Measurements from ENCODE around the gene RTBDN. TPM values are rescaled to one million over a fixed set of nuclear protein-coding genes. Genes with fewer than 3 reads are reported as not detected.

RTBDN gene
- total and polyA plus RNA-seq, 2 of the 8 experiments (the other 6 are each of a cell fraction or from before 2014, with no cell fraction given): 4.0 to 4.8 TPM

GRCh38 chr19:12834976-12835757 lies 788 bp upstream of the RTBDN start:
- Histone ChIP-seq H3K18ac (ENCODE audit: extremely low read depth, low read length) (peak overlapping the region; percentile 28; the same call in 1 of the 2 replicates), H3K4me3 (ENCODE audit: extremely low read depth in 1 of 4, insufficient read depth in 2 of 4, low read depth in 3 of 4, low read length in 4 of 4) (peak overlapping the region; percentile 62 to 81 (median 70)), H3K4me1 (replicated peaks in 1 of 4; ENCODE audit: control insufficient read depth in 3 of 4, insufficient read depth in 4 of 4, low read length in 3 of 4) (peaks cover 7 to 41% (median 21%) of the 10 kb centered on the region in 4 experiments), H2BK12ac (ENCODE audit: low read depth, low read length) (peak overlapping the region; percentile 88; the same call in 1 of the 2 replicates), H3K14ac (ENCODE audit: insufficient read length) (no peak overlapping the region), H2BK20ac (ENCODE audit: low read length) (no peak overlapping the region), H3K79me2 (ENCODE audit: control insufficient read depth in 1 of 2, insufficient read depth in 2 of 2, low read length in 2 of 2) (no peaks in the 10 kb centered on the region), H2BK15ac (ENCODE audit: low read length) (peak overlapping the region; percentile 84; the same call in 1 of the 2 replicates), H2BK120ac (replicated peaks; ENCODE audit: low read depth, low read length) (no peak overlapping the region), H3K27ac (ENCODE audit: low read depth, low read length) (no peak overlapping the region), H2AFZ (ENCODE audit: low read length) (no peak overlapping the region), H3K4ac (replicated peaks; ENCODE audit: insufficient read length, low read depth, low read length) (peak overlapping the region; percentile 82), H4K8ac (ENCODE audit: extremely low read depth, insufficient read depth, low read length) (peak overlapping the region; percentile 80), H3K23me2 (ENCODE audit: low read depth, low read length) (peaks cover 26% of the 10 kb centered on the region), H3K79me1 (ENCODE audit: low read depth, low read length) (no peaks in the 10 kb centered on the region), H3K23ac (ENCODE audit: insufficient read length) (no peak overlapping the region), H4K20me1 (replicated peaks in 1 of 2; ENCODE audit: control insufficient read depth in 1 of 2, insufficient read depth in 2 of 2, low read length in 2 of 2) (peaks cover 0 to 19% of the 10 kb centered on the region in 2 experiments), H2AK5ac (ENCODE audit: low read depth, low read length) (no peak overlapping the region), H2BK5ac (ENCODE audit: low read depth, low read length) (no peak overlapping the region), H3K9me3 (ENCODE audit: insufficient read depth in 2 of 2, low read depth in 1 of 2, low read length in 1 of 2) (no peaks in the 10 kb centered on the region), H4K5ac (ENCODE audit: insufficient read length, low read depth, low read length) (no peak overlapping the region), H3K9ac (replicated peaks in 1 of 4; ENCODE audit: extremely low read depth in 1 of 4, low read depth in 3 of 4, low read length in 3 of 4) (no peak overlapping the region), H3K36me3 (ENCODE audit: control insufficient read depth in 2 of 4, insufficient read depth in 4 of 4, low read length in 3 of 4) (no peaks in the 10 kb centered on the region), H4K91ac (replicated peaks; ENCODE audit: insufficient read length, low read length) (no peak overlapping the region), H3K4me2 (ENCODE audit: insufficient read depth in 1 of 2, low read depth in 2 of 2, low read length in 2 of 2) (peak overlapping the region; percentile 81 to 88), H3K27me3 (replicated peaks in 1 of 4; ENCODE audit: control insufficient read depth in 3 of 4, extremely low read depth in 1 of 4, insufficient read depth in 3 of 4, low read length in 3 of 4) (peaks cover 0 to 13% (median 9%) of the 10 kb centered on the region in 4 experiments; a peak in 5 of 7 replicates), H3K56ac (replicated peaks; ENCODE audit: insufficient read length, low read depth, low read length) (no peak overlapping the region)
- 21% methylated on average over 32 of the region's 39 CpGs; no CpG with 5 or more reads in 1 of the 2 experiments for WGBS, 2 experiments (ENCODE audit: extremely low coverage in 1 of 2, insufficient coverage in 1 of 2, insufficient read length in 1 of 2, insufficient replicate concordance in 2 of 2, low coverage in 1 of 2, low lambda C conversion rate in 2 of 2, missing lambda C conversion rate in 1 of 2)
- CTCF ChIA-PET (ENCODE audit: partially characterized antibody): interaction anchor here (0.5 to 2.7 kb wide), 10 partner anchors 10 to 198 kb away, joined by 3 to 11 read pairs (median 4); partner anchors contain the start of gene KLF1
- FAIRE-seq (no peak), DNase-seq (ENCODE audit: low read depth in 1 of 2, low spot score in 2 of 2) (peak in 1 of 2 experiments; percentile 88)
- POLR2A ChIA-PET (ENCODE audit: partially characterized antibody): interaction anchor here (1.0 to 2.3 kb wide), 10 partner anchors 8 to 112 kb away, joined by 3 to 13 read pairs (median 4); partner anchors contain the start of genes RNASEH2A and TNPO2
- TF ChIP-seq POLR2A (IDR thresholded peaks at IDR 0.05; ENCODE audit: control extremely low read depth in 1 of 2, low read depth in 2 of 2, low read length in 2 of 2) (peak in 1 of 2 experiments; percentile 50; a peak in 1 of 3 replicates), CREB1 (IDR thresholded peaks at IDR 0.05) (peak; percentile 56; the same call in 1 of the 2 replicates), SUZ12 (IDR thresholded peaks at IDR 0.05; ENCODE audit: low read length) (0 out of 2 replicates have a peak, but pooled peaks have one; percentile 28), EZH2 (IDR thresholded peaks at IDR 0.05; ENCODE audit: low read depth, low read length, severe bottlenecking) (peak; percentile 17), BACH1 (IDR thresholded peaks at IDR 0.05; ENCODE audit: low read length) (0 out of 2 replicates have a peak, but pooled peaks have one; percentile 19), JUND (IDR thresholded peaks at IDR 0.05; ENCODE audit: low read length) (no peak)

All from H1 (cell line).